GM19467 (cell line): ENCODE results near the gene ZFHX3.

Experiments
- ATAC-seq: cut with Tn5 transposase; IDR thresholded peaks from one replicate; pipeline ENCODE4 v1.9.1; 2021; ENCODE audit warnings: mild to moderate bottlenecking, moderate library complexity; ENCODE audit not compliant: unreplicated experiment

ZFHX3 gene

GRCh38 chr16:72936408-72936807 lies 111.5 kb downstream of the ZFHX3 start:
- no peak for ATAC-seq

DNA sequence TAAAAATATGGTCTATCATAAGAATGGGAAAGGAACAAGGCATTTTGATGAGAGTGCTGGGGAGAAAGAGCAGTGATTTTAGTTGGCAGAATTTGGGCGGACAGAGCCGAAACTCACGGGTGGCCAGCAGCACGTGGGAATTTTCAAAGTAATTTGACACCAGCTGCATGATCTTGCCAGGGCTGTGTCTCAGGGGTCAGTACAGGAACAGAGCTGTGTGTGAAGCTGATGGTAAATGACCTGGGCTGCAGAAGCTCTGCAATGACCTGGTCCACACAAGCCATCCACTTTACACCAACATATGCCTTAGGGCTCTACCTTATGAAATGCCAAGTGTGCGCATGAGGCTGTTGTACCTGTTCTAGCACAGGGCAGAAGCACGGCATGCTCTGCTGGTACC lies 112.0 kb downstream of the ZFHX3 start:
- ATAC-seq, result no peak

DNA sequence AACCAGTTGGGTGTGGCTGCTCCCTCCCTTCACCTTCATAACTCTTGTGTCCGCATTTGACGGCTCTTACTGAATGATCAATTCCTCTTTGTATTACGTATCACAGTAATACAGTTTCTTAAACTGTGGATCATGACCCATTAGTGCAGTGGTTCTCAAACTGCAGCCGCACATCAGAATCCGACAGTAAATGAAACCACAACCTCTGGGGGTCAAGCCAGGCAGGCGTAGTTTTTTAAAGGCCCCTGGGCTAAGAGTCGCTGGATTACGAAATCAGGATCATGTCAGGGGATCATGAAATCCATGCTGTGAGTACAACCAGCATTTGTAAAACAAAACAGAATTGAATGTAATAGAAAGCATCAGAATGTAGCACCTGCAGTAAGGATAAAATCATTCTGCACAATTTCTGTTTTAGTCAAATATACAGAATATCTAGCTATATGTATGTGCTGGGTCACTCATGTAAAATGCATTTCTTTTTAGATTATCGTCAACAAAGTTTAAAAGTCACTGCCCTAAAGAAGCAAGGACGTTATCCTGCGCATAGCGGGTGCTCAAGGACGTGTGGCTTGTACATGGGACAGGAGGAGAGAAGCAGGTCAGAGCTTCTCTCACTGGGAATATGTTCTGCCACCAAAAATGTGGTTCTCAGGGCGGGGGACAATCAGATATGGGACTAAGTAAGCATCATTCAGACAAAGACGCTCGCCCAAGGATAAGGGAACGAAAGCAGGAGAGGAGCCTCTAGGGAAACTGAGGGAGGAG lies 113.1 kb downstream of the ZFHX3 start:
- no peak for ATAC-seq

DNA sequence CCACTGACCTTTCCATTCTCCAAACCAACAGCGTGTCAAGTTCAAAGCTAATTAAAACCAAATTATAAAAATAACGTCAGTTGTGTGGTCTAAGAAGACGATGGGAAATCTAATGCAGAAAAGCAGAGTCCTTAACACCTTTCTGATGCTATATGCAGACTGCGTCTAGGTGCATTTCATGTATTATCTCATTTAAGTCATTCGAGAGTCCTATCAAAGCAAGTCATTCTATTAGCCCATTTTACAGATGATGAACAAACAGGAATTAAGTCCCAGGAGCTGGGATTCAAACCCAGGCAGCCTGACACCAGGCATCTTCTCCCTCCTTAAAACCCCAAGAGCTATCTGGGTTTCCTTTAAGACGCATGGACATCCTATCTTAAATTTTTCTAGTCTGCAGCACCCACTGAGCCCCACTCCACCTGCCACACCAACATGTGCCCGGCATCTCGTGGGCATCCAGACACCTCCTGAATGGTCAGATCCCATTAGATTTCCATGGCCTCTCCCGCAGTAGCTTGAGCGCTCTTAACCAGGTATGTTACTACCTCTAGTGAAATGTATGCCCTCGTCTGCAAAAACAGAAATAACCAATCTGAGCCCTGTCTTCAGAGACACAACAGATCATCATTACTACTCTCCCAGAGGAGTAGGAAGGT lies 115.1 kb downstream of the ZFHX3 start:
- ATAC-seq, result no peak

DNA sequence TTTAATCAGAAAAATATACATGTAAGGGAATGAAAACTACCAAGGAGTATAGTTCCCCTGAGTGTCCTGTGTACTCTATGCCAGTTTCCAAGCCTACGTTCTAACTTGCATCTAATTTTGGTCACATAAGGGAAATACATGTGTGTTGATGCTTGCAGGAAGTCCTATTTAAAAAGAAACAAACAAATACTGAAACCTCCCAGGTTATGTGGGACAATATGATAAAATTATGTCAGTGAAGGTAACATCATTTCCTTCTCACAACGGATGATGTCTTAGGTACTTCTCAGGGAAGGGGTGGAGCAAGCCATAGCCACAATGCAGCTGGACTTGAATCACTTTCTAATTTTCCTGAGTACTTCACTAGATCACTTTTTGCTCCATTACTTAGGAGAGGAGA lies 115.9 kb downstream of the ZFHX3 start:
- ATAC-seq, result no peak

DNA sequence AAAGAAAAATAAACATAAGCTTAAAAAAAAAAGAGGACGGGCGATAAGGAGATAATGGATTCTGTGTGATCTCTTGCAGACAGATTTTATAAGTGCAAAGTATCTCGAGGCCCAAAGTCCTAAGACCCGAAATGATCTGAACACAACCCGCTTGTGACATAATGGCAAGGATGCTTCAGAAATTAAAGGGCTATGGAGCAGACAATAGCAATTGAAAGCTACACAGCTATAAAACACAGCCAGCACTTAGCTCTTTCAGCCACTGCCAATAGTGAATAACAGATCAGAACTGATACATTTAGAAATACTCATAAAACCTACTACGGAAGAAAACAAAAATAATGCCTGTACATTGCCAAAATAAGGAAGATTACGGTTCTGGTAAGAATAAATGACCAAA lies 117.5 kb downstream of the ZFHX3 start:
- ATAC-seq, result no peak

GRCh38 chr16:72928090-72928981 lies 119.6 kb downstream of the ZFHX3 start:
- ATAC-seq, result no peak

GRCh38 chr16:72927199-72928089 lies 120.5 kb downstream of the ZFHX3 start:
- no peak for ATAC-seq

DNA sequence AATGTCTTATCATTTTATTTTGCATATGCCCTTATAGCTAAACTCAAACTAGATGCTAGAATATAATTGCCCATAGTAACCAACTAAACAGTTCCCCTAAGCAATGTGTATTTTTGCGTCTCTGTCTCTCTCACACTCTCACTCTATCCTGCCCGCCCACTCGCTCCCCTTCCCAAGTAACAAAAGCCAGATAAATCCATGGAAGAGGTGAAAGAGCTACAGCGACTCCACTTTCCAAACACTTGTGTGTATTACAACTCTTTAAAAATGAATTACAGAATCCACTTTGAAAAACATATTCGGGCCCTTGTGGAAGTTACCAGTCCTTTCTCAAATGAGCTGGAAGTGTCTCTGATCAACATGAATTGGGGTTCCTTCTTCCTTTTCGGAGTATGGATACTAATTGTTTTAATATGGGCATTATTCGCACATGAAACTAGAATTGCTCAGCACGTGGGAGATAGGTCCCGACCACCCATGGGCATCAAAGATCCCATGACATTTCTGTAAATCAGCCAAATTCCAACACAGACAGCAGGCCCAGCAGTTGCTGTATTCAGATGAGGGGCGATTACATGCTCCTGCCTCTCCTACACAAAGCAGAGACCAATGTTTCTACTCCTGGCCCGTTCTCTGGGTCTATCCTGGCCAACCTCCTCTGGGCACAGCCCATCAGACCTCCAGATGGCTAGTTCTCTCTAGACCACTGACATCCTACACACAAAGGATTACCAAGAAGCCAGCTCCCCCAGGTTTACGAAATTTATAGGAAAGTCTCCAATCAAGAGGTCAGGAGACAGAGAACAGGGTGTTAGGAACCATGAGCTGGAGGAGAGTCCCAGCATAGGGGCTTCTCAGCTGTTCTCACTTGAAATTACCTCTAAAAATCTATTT lies 121.5 kb downstream of the ZFHX3 start:
- ATAC-seq, result no peak

- no peak for ATAC-seq
Observed at GRCh38 chr16:72925631-72925979, 122.3 kb downstream of the ZFHX3 start.

DNA sequence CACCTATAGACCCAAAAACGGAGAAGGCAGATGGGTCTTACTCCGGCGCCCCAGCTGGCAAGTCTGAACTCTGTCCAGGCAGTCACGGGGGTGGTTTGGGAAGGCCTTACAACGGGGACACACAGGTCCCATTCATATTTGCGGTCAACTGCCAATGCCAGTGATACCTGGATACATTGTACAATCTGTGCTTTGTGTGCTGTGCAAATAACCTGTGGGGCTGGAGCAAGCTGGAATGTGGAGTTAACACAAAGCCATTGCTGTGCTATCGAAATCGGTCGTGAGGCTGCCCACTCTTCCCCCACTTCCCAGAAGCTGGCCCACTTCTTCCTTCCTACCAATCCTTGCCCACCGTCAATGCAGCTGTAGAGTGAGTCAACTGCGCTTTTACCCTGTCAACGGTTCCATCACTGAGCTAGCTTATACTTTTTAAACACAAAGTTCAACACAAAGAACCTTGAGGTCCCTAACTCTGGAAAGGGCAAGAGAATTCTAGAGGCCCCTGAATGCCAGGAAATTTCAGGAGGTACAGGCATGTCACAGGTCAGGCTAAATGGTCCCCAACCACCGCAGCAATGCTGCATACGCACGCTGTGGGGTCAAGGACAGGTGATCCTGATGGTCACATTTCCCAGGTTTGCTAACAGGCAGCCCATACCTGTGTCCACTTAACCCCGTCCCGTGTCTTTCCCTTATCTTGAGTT lies 122.8 kb downstream of the ZFHX3 start:
- no peak for ATAC-seq

- no peak for ATAC-seq
Observed at GRCh38 chr16:72924537-72924926, 123.4 kb downstream of the ZFHX3 start.

GRCh38 chr16:72923757-72924156 lies 124.2 kb downstream of the ZFHX3 start:
- ATAC-seq, result no peak

DNA sequence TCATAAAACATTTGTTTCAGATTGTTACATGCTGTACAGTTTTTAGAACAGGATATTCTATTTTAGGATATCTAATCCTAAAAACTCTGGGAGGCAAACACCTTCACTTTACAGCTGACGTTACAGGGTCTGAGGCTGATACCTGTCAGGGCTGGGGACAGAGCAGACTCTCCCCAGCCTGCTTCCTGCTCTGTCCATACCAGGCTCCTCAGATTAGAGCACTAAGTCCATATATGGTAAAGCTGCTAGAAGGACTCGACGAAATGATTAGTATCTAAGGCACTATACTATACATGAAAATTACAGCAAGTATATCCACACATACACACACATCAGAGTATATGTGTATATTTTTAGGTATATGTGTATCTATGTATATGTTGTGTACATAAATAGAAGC lies 125.2 kb downstream of the ZFHX3 start:
- no peak for ATAC-seq

DNA sequence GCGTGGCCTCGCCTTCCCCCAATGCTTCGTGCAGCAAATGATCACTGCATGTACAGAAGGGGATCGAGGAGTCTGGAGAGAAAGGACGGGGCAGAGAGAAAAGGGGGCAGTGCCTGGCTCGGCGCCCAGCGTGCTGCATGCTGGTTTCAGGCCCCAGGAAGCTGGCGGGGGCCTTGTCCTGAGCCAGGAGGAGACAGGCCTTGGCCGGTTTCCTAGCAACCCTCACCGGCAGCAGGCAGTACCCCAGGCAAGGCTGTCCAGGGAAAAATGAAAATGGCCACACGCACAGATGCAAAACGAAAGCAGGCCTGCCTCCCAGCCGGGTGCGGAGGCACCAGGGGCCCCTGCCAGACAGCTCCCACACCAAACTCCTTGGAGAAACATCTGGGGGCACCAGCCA lies 126.3 kb downstream of the ZFHX3 start:
- ATAC-seq, result no peak

- no peak for ATAC-seq
Observed at GRCh38 chr16:72921106-72921505, 126.8 kb downstream of the ZFHX3 start.

DNA sequence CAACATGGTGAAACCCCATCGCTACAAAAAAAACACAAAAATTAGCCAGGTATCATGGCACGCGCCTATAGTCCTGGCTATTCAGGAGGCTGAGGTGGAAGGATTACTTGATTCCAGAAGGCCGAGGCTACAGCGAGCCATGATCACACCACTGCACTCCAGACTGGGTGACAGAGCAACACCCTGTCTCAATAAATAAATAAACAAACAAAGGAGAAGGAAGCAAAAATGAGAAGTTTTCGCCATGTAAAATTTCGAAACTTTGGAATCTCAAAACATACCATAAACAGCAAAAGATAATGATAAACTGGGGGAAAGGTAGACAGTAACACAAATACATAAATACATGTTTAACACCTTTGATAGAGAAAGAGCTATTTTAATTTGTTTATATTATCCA lies 130.9 kb downstream of the ZFHX3 start:
- ATAC-seq, result no peak

DNA sequence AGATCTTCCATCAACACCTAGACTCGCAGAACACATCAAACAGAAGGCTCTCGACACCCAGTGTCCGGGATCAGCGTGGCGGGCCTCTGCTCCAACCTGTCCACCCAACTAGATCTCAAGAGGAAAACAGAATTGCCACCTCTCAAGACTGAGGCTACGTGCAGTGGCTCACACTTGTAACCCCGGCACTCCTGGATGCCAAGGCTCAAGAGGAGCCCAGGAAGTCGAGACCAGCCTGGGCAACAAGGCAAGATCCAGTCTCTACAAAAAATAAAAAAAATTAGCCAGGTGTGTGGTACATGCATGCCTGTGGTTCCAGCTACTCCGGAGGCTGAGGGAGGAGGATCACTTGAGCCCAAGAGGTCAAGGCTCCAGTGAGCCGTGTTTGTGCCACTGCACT lies 132.6 kb downstream of the ZFHX3 start:
- ATAC-seq, result no peak

- no peak for ATAC-seq
Observed at GRCh38 chr16:72913551-72913950, 134.4 kb downstream of the ZFHX3 start.
